ENCODE data around the gene REEP1.

DNA sequence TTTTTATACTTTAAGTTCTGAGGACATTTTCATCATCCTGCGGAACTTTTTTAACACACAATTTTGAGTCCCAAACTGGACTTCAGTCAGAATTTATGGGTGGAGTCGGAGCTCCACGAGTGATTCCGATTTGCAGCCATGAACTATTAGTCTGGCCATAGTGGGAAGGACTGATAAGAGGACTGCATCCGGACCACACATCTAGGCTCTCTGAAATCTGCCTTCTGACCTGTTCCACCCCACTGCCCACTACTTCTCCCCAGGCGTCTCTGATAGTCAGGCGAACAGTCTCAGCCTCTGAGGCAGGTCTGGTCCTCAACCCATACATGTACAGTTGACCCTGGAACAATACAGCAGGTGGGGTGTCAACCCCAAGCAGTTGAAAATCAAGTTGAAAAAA, 133.0 kb downstream of the REEP1 start:
- no peak for TF ChIP-seq POLR2A (IDR thresholded peaks at IDR 0.05)
- TF ChIP-seq, protein P1, sequence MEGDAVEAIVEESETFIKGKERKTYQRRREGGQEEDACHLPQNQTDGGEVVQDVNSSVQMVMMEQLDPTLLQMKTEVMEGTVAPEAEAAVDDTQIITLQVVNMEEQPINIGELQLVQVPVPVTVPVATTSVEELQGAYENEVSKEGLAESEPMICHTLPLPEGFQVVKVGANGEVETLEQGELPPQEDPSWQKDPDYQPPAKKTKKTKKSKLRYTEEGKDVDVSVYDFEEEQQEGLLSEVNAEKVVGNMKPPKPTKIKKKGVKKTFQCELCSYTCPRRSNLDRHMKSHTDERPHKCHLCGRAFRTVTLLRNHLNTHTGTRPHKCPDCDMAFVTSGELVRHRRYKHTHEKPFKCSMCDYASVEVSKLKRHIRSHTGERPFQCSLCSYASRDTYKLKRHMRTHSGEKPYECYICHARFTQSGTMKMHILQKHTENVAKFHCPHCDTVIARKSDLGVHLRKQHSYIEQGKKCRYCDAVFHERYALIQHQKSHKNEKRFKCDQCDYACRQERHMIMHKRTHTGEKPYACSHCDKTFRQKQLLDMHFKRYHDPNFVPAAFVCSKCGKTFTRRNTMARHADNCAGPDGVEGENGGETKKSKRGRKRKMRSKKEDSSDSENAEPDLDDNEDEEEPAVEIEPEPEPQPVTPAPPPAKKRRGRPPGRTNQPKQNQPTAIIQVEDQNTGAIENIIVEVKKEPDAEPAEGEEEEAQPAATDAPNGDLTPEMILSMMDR (IDR thresholded peaks at IDR 0.05) = no peak
